DMS79 treated with DMSO at 0.1 percent for 48 hours (cell line): Measurements from ENCODE around the gene ATP5ME.
A peak's percentile ranks its signal among the peaks of the same experiment; 100 is the strongest.
"Not testable (repeated sequence)": the region's sequence is repeated elsewhere in the genome, so short reads cannot be mapped to it uniquely, and the experiment has no call there.

Experiments used
- DNase-seq: peaks from one replicate; lab custom pipeline; 2025; lab: John Stamatoyannopoulos, UW

ATP5ME gene

DNA sequence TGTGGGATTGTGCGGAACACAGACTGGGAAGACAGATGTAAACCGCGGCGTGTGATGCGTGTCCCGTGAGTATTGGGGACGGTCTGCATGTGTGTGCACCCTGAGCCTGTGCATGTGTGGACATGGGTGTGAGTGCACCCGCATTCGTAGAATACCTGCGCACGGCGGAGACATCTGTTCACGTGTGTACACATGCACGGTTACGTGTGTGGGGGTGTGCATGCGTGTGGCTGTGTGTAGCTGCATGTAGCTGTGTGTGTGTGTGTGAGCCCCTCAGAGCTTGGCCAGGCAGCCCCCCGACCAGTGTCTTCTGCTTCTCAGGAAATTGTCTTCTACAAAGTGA lies 19.6 kb downstream of the ATP5ME start:
- DNase-seq = no peak

DNA sequence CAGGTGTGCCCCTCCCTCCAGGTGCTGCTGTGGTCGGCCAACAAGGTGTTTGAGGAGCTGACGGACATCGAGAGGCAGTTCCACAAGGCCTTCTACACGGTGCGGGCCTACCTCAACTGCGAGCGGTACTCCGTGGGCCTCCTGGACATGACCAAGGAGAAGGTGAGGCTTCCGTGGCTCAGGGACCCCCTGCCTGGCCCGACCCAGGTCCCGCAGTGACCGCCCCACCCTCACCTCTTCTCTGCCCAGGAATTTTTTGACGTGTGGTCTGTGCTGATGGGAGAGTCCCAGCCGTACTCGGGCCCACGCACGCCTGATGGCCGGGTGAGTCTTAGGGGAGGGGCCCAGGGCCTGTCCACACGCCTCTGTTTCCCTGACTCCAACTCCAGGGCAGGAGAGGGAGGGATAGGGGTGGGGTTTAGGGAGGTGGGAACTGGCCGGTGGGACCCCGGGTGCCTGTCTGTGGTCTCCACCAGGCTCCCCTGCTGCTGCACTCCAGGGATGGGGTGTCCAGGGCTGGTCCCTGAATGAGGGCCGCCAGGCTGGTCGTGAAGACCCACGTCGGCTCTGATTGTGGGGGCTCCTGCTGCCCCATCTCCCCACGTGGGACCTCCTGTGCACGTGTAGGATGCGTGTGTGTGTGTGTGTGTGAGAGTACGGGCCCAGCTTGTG lies 20.1 kb downstream of the ATP5ME start:
- DNase-seq = no peak

DNA sequence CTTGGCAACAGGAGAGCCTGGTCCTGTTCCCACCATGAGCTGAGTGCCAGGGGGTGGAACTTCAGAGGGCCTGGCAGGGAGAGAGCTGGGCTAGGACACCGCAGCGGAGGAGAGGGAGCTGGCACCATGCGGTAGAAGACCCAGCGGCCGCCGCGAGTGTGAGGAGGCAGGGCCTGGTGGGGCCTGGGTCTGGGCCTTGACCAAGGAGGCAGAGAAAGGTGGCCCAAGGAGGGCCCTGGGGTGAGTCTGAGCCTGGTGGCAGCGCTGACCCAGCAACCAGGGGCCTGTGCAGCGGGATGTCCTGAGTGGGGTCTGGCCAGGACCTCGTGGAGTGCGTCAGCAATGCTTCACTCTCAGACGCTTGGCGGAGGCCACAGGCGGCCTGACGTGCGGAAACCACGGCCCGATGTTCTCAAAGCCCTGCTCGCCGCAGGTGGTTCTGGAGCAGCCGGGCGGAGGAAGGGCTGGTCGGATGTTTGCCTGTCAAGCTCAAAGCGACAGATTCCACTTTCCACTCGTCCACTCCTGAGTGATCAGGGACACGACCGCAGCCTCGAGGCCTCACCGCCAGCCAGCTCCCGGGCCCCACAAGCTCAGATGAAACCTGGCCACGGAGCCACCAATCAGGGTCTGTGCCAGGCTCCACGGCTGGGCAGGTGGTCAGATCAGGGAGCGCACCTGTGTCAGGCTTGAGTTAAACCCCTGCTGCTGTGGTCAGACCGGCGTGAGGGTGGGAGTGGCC lies 20.8 kb downstream of the ATP5ME start:
- no peak for DNase-seq

DNA sequence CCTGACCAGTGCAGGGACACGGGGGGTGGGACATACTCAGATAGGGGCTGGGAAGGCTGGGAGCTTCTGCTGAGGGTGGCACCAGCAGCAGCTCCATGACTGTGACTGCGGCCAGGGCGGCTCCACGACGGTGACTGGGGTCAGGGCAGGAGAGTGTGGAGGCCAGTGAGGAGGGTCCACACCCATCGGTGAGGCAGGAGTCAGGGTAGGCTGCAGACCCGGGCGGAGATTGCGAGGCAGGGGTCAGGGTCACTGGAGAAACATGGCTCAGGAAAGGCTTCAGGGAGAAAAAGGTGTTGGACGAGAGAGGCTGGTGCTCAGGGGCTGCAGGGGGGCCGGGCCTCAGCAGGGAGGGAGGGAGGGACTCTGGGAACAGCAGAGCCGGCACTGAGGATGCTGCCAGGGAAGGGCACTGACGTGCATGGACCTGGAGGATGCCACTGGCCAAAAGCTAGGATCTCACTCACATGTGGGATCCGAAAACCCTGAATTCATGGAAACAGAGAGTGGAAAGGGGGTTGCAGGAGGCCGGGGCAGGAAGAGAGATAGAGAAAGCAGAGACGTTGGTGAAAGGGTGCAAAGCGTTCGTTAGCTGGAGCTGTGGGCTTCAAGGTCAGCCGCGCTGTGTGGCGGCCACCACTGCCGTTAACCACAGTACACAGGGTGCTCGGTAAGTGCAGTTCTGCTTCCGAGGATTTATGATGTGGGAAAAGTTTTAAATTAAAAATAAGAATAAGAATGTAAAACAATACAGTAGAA lies 22.0 kb downstream of the ATP5ME start:
- no peak for DNase-seq

DNA sequence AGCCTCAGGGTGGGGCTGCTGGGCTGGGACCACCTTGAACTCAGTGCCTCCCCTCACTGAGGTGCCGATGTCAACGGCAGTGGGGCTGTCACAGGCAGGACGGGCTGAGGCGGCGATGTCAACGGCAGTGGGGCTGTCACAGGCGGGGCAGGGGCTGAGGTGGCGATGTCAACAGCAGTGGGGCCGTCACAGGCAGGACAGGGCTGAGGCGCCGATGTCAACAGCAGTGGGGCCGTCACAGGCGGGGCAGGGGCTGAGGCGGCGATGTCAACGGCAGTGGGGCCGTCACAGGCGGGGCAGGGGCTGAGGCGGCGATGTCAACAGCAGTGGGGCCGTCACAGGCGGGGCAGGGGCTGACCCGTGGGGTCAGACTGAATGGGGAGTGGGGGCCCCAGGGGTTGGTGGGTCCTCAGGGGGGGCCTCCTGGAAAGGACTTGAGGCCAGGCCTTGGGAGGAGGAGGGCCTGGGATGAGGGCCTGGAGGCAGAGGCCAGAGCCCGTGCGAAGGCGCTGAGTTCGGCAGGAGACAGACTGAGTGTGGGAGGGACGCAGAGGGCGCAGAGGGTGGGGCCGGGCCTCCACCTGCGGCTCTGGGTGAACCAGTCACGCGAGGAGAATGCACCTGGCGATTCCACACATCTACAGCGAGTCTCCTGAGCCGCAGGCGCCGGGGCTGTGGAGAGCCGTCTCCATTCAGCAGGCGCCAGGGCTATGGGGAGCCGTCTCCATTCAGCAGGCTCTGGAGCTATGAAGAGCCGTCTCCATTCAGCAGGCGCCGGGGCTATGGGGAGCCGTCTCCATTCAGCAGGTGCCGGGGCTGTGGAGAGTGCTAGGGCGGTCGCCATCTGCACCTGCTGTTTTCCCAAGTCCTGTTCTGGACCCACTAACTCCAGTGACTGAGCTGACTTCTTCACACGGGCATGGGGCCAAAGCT lies 22.9 kb downstream of the ATP5ME start:
- DNase-seq = peak; percentile 13

DNA sequence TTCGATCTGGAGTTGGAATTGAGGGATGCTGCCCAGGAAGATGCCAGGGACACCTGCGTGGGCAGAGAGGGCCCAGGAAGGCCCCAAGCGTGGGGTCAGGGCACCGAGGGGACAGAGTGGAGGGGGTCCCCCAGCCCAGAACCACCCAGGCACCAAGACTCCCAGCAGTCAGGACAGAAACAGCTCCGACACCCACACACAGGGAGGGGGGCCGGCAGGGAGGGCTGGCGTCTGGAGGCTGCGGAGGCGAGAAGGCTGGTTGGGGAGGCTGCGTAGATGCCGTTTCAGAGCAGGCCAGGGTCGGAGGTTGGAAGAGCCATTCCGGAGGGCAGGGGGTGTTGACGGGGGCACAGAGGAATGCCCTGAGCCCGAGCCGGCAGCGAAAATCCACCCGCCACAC lies 23.6 kb downstream of the ATP5ME start:
- no peak for DNase-seq

DNA sequence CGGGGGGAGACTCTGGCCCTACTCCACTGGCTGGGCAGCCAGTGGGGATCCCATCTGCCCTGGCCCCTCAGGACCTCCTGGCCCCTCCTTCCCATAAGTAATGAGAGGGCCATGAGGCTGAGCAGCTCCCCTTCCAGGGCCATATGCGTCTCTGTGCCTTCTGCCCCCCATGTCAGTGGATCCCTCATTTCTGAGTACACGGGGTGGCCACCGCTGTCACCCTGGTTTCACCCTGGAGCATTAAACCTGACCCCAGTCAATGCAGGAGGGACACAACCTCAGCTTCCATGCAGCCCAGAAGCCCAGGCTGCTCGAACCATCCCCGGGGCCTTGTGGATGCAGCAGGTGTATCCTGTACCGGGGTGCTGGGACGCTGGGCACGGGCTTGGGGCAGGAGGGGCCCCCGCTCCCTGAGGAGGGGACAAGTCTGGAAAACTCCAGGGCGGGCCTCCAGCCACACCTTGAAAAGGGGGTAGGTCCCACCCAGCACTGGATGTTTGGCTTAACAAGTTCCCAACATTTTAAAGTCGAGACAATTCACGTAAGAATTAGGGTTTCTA lies 24.2 kb downstream of the ATP5ME start:
- DNase-seq = no peak

DNA sequence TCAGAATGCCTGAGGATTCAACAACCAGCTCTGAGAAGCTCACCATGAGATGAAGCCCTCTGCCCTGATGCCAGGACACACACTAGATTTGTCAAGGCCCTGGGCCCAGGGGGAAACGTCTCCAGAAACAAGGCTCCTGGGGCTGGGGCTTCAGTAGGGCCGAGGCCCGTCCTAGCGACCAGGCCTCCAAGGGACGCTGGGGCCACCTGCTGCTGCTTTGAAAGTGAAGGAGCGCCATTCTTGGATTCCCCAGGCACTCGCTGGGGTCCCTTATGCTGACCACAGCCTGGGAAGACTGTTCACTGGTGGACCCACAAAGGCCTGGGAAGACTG lies 24.8 kb downstream of the ATP5ME start:
- no peak for DNase-seq

DNA sequence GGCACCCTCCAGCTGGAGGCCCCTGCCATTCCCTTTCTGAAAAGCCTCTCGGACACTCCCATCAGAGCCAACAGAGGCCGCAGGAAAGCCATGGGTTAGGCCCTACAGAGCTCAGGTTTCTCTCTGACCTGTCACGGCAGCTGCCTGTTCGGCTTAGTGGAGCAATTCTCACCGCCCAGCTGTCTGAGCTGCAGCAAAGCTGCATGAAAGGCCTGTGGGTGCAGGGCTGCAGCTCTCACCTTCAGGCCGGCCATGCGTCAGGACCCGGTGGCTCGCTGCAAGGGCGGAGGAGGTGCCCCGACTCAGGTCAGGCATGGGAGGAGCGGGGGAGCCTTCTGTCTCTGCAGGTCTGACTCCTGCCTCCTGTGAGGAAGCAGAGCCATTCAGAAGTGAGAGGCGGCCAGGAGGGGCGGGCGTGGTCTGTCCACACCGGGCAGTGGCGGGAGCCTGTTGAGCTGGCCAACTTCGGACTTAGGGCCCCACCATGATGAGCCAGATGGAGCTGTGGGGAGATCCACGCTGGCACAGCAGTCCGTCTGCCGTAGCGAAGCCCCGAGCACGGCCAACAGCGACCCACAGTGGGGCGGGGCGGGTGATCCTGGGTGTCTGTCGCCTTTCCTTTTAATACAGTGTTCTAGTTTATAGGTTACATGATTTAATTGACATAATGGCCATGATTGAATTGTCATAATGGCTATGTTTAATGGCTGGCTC lies 25.3 kb downstream of the ATP5ME start:
- DNase-seq = no peak

DNA sequence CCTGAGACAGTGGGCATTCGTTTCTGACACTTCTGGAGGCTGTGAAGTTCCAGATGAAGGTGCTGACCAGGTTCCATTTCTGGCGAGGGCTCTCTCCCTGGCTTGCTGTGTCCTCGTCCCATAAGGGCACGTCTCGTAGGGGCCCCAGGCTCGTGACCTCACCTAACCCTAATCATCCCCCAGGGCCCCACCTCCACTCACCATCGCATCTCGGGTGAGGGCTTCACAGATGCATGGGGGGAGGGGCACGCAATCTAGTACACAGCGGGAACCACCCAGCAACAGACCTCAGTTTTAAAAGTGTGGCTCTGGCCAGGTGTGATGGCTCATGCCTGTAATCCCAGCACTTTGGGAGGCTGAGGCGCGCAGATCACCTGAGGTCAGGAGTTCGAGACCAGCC lies 26.6 kb downstream of the ATP5ME start:
- no peak for DNase-seq

DNA sequence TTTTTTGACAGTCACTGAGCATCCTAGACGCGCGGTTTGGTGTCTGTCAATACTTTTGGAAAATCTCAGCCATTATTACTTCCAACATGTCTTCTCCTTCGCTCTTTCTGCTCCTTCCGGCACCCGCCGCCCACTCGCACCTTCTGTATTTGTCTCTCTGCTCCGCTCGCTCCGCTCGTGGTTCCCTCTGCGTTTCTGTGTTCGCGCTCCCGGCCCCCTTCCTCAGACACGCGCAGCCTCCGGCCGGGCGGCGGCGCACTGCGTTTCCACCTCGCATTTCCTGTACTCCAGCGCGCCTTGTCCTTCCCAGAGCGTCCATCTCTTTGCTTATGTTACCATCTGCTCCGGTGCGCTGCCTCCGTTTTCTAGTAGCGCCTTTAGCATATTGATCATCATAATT lies 27.6 kb downstream of the ATP5ME start:
- no peak for DNase-seq

DNA sequence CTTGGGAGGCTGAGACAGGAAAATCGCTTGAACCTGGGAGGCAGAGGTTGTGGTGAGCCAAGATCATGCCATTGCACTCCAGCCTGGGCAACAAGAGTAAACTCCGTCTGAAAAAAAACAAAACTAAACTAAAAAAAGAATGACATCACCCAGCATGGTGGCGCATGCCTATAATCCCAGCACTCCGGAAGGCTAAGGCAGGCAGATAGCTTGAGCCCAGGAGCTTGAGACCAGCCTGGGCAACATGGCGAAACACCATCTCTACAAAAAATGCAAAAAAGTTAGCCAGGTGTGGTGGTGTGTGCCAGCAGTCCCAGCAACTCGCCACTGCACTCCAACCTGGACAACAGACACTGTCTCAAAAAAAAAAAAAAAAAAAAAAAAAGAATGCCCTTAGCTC lies 31.7 kb downstream of the ATP5ME start:
- not testable (repeated sequence) for DNase-seq

DNA sequence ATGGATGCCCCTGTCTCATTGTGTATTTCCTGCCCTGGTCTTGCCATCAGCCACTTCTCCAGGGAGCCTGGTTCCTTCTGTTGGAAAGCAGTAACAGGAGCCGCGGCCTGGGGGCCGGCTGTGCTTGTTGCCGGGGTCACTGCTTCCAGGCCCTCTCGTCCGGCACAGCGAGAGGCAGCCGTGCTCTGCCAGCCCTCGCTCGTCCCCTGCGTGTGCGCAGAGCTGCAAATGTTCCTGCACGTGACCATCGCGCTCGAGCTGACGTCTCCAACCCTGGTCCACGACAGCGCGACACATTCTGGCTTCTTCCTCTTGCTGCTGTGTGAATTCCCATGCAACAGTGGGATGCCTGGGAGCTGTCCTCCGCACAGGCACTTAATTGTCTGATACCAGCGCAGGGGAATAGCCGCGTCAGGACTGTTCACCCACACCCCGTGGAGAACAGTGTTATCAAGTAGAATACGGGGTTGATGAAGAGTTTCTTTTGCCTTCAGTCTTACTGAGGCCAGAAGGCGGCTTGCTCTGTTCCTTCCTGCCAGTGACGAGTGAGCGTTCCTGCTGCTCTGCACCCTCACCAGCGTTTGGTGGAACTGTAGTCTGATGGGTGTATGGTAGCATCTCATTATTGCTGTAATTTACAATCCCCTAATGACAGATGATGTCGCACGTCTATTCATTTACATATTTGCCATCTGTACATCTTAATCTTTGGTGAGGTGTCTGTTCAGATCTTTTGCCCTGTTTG lies 36.4 kb downstream of the ATP5ME start:
- DNase-seq = no peak

DNA sequence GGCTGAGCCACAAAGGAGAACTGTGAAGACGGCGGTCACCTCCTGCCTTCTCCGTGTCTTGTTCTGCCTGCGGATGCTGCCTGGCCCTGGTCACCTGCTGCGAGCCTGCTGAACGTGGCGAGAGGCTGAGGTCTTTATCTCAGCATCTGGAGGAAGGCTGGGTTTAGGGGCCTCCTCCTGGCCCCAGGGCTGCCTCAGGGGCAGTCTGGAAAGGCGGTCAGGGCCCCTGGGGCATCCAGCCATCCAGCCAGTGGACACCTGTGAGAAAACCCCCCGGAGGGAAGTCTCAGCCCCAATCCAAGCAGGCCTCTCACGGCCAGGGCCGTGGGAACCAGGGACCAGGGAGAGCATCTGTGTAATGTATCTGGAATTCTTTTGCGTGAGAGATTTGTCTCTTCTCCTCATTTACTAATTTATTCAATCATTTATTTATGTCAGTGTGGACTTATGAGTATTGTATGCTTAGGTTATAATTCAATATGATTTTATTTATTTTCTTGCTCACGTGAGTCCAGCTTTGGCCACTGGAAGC lies 37.4 kb downstream of the ATP5ME start:
- DNase-seq = no peak

DNA sequence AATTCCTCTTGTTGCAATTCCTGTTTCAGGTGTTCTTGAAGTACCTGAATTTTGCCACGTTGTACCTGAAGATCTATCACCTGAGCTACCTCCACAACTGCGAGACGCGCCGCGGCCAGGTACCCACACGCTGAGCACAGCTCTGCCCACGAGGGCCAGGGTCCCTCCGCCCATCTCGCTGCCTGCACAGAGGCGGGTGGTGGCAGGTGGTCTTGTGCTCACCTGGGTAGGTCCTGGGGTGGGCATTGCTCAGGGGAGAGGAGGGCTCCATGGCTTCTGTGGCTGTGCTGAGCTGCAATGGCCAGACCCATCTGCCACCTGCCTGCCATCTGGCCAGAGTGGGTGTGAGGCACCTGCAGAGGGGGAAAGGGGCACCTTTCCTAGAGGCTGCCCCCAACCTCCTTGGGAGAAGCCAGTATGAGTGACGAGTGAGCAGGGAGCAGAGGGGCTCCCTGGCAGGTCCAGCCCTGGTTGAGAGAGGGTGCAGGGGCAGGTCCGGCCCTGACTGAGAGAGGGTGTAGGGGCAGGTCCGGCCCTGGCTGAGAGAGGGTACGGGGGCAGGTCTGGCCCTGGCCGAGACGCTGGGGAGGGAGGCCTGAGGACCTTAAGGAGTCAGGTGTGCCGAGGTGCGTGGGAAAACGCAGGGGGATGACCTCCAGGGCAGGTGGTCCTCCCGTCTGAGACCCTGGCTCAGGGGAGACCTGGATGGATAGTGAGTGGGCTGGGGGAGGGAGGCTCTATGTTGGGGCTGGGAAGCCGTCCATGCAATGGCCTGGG lies 38.0 kb downstream of the ATP5ME start:
- no peak for DNase-seq

DNA sequence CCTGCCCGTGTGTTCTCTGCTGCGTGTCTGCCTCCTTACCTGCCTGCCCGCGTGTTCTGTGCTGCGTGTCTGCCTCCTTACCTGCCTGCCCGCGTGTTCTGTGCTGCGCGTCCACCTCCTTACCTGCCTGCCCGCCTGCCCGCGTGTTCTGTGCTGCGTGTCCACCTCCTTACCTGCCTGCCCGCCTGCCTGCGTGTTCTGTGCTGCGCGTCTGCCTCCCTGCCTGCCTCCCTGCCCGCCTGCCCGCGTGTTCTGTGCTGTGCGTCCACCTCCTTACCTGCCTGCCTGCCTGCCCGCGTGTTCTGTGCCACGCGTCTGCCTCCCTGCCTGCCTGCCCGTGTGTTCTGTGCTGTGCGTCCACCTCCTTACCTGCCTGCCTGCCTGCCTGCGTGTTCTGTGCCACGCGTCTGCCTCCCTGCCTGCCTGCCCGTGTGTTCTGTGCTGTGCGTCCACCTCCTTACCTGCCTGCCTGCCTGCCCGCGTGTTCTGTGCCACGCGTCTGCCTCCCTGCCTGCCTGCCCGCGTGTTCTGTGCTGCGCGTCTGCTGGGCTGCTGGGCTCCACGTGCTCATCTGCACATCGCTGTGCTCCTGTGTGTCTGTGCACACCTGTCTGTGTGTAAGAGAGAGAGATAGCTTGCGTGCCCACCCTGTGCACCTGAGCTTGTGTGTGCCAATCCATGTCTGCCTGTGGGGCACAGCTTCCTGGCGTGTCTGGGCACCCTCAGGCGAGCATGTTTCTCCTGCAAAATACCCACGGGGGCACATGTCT lies 38.8 kb downstream of the ATP5ME start:
- DNase-seq = not testable (repeated sequence)

DNA sequence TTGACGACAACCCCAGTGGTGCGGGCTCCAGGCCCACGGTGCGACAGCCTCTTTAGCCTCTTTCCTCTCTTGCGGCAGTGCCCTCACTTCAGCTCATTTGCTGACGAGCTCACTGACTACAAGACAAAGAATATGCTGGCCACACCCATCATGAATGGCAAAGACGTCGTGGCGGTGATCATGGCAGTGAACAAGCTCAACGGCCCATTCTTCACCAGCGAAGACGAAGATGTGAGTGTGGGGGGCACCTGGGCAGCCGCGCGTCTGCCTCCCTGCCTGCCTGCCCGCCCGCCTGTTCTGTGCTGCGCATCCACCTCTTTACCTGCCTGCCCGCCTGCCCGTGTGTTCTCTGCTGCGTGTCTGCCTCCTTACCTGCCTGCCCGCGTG lies 39.5 kb downstream of the ATP5ME start:
- no peak for DNase-seq

DNA sequence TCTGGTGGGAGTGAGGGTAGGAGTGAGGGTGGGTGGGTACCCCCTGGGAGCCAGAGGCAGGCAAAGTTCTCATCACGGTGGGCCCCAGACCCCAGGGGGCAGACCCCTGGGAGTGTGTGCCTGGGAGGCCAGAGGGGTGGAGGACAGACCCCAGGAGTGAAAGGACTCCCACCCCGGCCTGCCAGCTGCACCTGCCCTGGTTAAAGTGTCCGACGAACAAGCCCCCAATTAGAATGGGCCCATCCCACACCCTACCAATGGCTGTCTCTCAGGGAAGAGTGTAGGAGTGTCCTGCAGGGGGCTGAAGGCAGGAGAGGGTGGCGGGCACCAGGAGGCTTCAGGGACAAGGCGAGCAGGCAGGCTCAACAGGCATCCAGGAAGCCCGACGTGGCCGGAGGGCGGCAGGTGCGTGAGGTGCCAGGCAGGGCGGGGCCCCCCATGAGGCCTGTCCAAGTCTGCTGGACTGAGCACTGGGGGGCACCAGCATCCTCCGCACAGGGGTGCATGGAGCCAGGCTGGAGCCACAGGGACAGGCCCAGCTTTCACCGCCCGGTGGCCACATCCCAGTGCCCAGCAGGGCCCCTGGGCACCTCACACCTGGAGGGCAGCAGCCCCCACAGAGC lies 40.0 kb downstream of the ATP5ME start:
- no peak for DNase-seq
